GM19043 (cell line): Measurements from ENCODE around the gene IGFL1.
"Not testable (repeated sequence)": the region's sequence is repeated elsewhere in the genome, so short reads cannot be mapped to it uniquely, and the experiment has no call there.

Experiments
- ATAC-seq: cut with Tn5 transposase; IDR thresholded peaks from one replicate; pipeline ENCODE4 v1.9.1; 2021; ENCODE audit warnings: low read depth; ENCODE audit not compliant: unreplicated experiment

The IGFL1 gene

DNA sequence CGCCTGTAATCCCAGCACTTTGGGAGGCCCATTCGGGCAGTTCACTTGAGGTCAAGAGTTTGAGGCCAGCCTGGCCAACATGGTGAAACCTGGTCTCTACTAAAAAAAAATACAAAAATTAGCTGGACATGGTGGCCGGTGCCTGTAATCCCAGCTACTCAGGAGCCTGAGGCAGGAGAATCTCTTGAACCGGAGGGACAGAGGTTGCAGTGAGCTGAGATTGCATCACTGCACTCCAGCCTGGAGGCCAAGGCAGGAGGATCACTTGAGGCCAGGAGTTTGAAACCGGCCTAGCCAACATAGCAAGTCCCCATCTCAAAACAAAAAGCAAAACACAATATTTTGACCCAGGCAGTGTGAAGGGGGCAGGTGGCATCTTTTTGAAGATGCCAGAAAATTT lies 35.3 kb downstream of the IGFL1 start:
- not testable (repeated sequence) for ATAC-seq

DNA sequence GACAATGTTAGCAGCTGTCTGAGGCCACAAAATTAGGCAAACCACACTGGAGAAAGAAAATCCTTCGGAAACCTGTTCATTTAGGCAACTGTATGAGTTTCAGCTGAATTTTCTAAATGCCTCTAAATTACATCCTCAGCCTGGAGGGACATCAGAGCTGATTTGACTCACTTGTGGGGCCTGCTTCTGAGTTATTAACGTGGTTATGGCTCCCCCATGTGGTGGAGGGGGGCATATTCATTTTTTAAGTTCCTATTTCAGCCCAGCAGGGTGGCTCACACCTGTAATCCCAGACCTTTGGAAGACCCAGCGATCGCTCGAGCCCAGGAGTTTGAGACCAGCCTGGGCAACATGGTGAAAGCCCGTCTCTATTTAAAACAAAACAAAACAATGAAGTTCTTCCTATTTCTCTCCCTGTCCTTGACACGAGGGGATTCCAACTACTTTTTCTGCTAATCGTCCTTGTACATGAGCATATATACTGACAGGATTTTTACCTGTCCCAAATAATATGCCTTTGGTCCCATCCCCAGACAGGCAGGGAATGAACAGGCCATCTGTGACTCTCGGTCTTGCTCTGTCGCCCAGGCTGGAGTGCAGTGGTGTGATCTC lies 35.8 kb downstream of the IGFL1 start:
- no peak for ATAC-seq

DNA sequence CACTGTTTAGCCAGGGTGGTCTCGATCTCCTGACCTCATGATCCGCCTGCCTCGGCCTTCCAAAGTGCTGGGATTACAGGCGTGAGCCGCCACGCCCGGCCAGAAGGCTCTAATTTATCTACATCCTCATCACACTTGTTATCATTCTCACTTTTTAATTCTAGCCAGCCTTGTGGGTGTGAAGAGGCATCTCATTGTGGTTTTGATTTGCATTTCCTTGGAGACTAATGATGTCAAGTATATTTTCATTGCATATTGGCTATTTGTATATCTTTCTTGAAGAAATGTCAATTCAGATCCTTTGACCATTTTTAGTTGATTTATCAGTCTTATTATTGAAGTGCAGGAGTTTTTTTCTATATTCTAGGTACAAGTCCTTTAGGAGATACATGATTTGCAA lies 39.6 kb downstream of the IGFL1 start:
- ATAC-seq, result no peak

DNA sequence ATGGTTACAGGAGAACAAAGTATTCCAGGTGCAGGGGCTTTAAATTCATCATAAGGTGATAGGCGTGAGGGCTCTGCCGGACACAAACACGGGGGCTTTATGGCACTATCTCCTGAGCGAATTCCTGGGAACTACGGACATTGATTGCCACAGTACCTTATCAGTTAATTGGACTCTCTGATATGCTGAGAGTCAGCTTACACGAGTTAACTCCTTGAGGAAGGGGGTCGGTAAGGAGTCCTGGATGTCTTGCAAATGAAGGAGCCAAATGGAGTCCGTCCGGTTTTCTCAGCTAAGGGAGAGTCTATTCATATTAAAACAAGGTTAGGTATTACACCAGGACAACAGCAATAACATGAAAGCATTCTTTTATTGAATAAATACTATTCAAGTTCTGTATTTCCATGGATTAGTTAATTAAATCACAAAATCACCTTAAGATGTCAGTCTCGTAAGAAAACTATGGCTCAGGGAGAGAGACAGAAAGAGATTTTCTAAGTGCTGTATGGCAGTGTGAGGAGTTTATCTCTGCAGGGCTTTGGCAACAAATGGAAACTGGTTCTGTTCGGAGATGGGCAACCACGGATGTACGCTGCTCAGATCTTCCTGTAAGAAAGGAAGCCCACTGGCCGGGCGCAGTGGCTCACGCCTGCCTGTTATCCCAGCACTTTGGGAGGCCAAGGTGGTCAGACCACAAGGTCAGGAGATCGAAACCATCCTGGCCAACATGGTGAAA lies 41.1 kb downstream of the IGFL1 start:
- no peak for ATAC-seq

DNA sequence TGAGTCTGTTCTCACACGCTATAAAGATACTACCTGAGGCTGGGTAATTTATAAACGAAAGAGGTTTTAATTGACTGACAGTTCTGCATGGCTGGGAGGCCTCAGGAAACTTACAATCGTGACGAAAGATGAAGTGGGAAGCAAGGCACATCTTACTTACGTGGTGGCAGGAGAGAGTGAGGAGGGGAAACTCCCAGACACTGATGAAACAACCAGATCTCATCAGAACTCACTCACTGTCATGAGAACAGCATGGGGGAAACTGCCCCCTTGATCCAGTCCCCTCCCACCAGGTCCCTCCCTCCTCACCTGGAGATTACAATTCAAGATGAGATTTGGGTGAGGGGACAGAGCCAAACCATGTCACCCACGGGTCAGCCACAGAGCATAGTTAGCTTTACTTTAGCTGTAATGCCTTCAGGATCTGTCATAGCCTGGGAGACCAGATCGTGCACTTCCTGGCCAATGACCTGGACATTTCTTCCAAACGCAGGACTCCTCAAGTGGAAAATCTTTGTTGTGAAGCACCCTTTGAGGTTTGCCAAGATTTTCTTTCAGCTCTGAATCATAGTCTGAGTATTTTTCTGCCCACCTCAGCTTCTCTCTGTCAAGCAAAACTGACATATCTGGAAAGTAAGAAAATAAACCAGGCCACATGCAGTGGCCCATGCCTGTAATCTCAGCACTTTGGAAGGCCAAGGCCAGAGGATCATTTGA lies 42.1 kb downstream of the IGFL1 start:
- ATAC-seq, result no peak

DNA sequence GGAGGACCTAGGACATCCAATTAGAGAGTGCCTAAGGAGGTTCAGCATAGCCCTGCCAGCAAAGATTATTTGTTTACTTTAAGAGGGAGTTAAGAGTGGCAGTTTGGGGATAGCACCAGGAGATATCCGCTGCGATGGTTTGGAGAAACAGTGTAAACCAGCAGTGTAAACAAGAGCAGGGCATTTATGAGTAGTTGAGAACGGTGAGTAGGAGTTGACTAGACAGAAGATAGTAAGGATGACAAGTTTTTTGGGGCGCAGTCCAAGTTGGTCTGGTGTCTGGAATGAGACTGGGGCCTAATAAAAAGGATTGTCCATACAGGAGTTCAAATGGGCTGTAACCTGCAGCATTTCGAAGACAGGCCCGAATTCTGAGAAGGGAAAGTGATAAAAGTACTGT lies 44.4 kb downstream of the IGFL1 start:
- ATAC-seq, result not testable (repeated sequence)

DNA sequence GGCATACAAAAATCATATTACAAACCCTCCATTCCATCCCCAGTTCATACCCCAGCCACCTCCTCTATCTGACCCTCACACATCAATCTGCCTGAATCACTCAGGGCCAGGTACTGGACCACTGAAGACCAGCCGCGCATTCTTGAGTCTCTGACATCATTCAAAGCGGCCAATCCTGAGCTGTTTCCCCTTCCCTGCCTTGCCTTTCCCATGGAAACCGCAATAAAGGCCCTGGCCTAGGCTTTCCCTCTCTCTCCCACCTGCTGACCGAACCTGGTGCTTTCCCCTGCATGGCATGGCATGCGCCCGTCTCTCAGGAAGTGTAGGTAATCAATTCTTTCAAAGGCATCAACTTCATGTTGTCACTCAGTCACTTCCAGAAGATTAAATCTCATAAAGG lies 49.6 kb downstream of the IGFL1 start:
- no peak for ATAC-seq
